NB4 (cell line): Measurements from ENCODE around the gene SLC9A3.

Experiments
- DNase-seq: peaks from one replicate; pipeline ENCODE4 v3.0.0; 2010; ENCODE audit warnings: low read depth
- H3K4me3 ChIP-seq: one replicate; pipeline ENCODE4 v1.5.1; 2011; ENCODE audit warnings: mild to moderate bottlenecking, low read depth, low read length, moderate library complexity
- MYC ChIP-seq: IDR thresholded peaks from 2 replicates; pipeline ENCODE4 v1.6.1; 2011; ENCODE audit warnings: low read depth, low read length
- POLR2A ChIP-seq: IDR thresholded peaks from 2 replicates; pipeline ENCODE4 v1.6.1; 2011; ENCODE audit warnings: mild to moderate bottlenecking; ENCODE audit not compliant: insufficient read length; ENCODE audit errors: extremely low read depth
- TF ChIP-seq, protein P1 (sequence below): IDR thresholded peaks from one replicate; pipeline ENCODE4 v1.5.1; 2012; ENCODE audit warnings: low read depth, low read length
- TF ChIP-seq, protein P2 (sequence below): IDR thresholded peaks from 2 replicates; pipeline ENCODE4 v1.6.1; 2011; ENCODE audit warnings: low read depth, low read length

Gene SLC9A3

DNA sequence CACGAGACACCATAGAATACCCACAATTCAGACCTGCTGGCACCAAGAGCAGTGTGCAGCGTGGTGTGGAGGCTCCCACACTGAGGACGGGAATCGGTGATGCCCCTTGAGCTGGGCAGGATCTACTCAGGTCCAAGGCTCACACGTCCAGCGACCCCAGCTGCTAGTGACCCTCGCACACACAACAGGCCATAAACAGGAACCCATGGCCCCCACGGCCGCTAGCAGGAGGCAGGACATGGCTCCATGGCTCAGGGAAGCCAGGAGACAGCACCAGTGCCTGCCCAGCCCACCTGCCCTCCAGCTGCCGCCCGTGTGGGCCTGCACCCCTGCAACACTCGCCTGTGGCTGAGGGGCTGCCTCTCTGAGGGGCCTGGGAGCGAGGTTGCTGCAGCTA is 43.4 kb upstream of the SLC9A3 start:
- TF ChIP-seq, protein P1, sequence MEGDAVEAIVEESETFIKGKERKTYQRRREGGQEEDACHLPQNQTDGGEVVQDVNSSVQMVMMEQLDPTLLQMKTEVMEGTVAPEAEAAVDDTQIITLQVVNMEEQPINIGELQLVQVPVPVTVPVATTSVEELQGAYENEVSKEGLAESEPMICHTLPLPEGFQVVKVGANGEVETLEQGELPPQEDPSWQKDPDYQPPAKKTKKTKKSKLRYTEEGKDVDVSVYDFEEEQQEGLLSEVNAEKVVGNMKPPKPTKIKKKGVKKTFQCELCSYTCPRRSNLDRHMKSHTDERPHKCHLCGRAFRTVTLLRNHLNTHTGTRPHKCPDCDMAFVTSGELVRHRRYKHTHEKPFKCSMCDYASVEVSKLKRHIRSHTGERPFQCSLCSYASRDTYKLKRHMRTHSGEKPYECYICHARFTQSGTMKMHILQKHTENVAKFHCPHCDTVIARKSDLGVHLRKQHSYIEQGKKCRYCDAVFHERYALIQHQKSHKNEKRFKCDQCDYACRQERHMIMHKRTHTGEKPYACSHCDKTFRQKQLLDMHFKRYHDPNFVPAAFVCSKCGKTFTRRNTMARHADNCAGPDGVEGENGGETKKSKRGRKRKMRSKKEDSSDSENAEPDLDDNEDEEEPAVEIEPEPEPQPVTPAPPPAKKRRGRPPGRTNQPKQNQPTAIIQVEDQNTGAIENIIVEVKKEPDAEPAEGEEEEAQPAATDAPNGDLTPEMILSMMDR = no peak
- no peak for TF ChIP-seq MYC
- H3K4me3 ChIP-seq = no peak overlapping the region
- no peak for DNase-seq

DNA sequence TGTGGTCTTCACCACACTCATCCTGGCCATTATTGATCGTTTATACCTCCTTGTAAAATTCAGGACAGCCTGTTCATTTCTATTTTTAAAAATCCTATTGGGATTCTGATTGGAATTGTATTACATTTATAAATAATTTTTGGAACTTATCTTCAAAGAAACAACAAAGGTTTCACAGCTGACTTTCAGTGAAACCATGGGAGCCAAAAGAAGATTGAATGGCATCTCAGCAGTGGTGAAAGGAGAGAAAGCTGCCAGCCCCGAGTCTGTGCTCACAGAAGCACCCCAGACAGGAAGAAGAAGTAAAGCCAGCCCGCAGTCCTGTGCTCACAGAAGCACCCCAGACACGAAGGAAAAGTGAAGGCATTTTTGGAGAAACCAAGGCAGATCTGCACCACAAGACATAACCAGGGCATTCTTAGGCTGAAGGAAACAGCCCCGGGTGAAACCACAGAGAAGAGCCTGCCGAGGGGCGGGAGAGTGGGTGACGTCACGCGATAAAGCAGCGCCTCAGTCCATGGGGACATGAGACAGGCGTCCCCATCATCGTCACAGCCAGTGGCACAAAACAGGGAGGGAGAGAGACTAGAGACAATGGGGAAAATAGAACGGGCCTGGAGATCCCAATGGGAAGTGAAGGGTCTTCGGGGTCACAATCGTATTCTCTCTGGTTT is 42.5 kb upstream of the SLC9A3 start:
- TF ChIP-seq, protein P2, sequence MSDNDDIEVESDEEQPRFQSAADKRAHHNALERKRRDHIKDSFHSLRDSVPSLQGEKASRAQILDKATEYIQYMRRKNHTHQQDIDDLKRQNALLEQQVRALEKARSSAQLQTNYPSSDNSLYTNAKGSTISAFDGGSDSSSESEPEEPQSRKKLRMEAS = no peak
- TF ChIP-seq MYC (no peak), POLR2A (no peak)
- TF ChIP-seq, protein P1 = no peak
- H3K4me3 ChIP-seq = no peak overlapping the region
- DNase-seq = no peak

DNA sequence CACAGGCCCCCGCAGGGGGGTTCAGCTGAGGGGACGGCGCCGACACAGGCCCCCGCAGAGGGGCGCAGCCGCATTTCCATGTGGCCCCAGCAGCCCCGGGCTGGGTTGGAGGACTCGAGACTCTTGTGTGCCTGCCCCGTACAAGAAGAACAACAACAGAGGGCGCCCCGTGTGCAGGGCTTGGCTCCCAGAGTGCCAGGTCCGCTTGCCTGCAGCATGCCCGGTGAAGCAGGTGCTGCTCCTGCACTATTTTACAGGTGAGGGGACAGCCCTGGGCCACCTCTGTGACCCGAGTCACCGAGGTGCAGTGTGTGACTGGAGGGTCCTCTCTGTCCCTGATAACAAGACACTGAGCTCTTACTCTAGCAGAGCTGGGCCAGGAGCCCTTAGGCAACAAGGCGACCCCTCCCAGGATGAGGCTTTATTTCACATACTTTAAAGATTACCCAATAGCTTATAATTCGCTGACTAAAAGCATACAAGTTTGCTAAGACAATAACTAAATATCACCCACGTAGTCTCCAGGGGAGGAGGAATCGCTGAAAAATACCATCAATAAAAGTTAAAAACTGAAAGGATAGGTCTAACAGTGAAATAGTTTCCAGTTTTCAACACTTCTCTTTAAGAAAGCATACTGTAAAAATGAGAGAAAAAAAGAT is 41.7 kb upstream of the SLC9A3 start:
- peak; percentile 30 for DNase-seq
- TF ChIP-seq, protein P2 = no peak
- TF ChIP-seq, protein P1 = no peak
- no peak for TF ChIP-seq MYC
- no peak for TF ChIP-seq POLR2A
- H3K4me3 ChIP-seq = no peak overlapping the region

DNA sequence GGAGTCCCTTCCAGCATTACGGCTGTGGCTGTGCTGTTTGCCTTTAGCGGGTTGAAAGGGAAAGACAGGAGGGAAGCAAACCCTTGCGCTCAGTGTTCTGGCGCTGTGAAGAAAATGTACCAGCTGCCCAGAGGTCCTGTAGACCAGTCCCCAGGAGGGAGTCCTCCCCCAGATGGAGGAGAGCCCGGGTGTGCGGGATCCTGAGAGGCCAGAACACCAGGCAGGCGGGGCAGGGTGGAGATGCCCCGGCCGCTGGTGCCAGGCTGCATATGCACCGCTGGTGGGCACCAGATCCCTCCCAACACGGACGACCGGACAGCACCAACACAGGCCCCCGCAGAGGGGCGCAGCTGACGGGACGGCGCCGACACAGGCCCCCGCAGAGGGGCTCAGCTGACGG is 37.2 kb upstream of the SLC9A3 start:
- H3K4me3 ChIP-seq = no peak overlapping the region
- no peak for TF ChIP-seq POLR2A
- DNase-seq = no peak

DNA sequence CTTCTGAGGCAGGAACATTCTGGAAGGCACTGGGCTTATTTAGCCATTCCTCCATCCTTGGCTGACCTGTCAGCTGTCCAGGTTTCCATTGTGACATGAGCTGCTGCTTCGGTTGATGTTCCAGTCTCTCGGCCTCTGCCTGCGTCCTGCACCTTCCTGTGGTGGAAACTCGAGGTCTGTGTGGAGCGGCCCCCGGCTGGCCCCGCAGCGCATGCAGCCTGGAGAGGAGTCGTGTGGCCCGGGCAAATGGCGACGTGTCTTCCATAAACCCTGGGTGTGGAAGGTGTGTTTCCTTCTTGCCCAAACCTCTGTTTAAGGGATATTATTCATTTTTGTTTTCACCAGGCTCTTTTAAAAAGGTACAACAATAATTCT is 36.5 kb upstream of the SLC9A3 start:
- no peak overlapping the region for H3K4me3 ChIP-seq
- no peak for TF ChIP-seq POLR2A
- TF ChIP-seq MYC = no peak
- TF ChIP-seq, protein P2 = no peak
- TF ChIP-seq, protein P1 = no peak
- DNase-seq = no peak

DNA sequence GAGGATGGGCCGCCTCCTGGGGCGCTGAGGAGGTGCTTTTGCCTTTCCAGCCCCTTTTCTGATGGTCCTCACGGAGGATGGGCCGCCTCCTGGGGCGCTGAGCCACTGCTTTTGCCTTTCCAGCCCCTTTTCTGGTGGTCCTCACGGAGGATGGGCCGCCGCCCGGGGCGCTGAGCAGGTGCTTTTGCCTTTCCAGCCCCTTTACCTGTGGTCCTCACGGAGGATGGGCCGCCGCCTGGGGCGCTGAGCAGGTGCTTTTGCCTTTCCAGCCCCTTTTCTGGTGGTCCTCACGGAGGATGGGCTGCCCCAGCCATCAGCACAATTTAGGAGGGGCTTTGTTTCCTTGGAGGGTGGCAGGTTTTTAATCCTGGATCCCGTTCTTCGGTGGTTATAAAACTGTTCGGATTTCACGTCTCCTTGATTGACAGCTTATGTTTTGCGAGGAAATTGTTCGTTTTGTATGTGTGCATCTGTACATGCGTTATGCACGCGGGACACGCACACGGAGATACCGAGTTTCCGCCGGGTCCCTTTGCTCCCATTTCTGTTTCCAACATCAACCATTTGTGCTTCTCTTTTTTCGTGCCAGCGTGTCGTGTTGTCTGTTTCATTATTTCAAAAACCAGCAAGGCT is 34.7 kb upstream of the SLC9A3 start:
- no peak for TF ChIP-seq MYC
- TF ChIP-seq, protein P1 = no peak
- TF ChIP-seq, protein P2 = no peak
- no peak for TF ChIP-seq POLR2A
- no peak overlapping the region for H3K4me3 ChIP-seq
- no peak for DNase-seq
